HepG2 (cell line): ENCODE measurements around the gene CDKN2AIP. TPM values are rescaled to one million over a fixed set of nuclear protein-coding genes. Genes with fewer than 3 reads are reported as not detected.

Experiments used
- BRD4 ChIP-seq: sonication (generic); formaldehyde crosslinking; IDR thresholded peaks from 2 replicates; pipeline ENCODE4 v1.4.0; 2020; ENCODE audit warnings: missing genetic modification reagents
- CHD4 ChIP-seq: fragments of 200-600 bp; sonication (generic); IDR thresholded peaks from 2 replicates; pipeline ENCODE4 v1.7.0; 2017; ENCODE audit warnings: mild to moderate bottlenecking, low read length, borderline replicate concordance
- FOXM1 ChIP-seq: sonication (generic); formaldehyde crosslinking; IDR thresholded peaks from 2 replicates; pipeline ENCODE4 v1.5.0; 2020; ENCODE audit warnings: missing genetic modification reagents
- JARID2 ChIP-seq: sonication (generic); formaldehyde crosslinking; IDR thresholded peaks from 2 replicates; pipeline ENCODE4 v1.8.1; 2023; ENCODE audit warnings: missing genetic modification reagents, inconsistent platforms; ENCODE audit not compliant: insufficient replicate concordance
- KDM4B ChIP-seq: sonication (generic); formaldehyde crosslinking; IDR thresholded peaks from 2 replicates; pipeline ENCODE4 v1.4.0; 2020; ENCODE audit warnings: missing genetic modification reagents
- MAFK ChIP-seq, 2 experiments: IDR thresholded peaks in 1 of 2; conservative IDR thresholded peaks in 1 of 2; 2 replicates each; pipeline ENCODE4 v1.6.1; 2011; ENCODE audit warnings: improper control_type of control experiment in 2 of 2, low read length in 2 of 2
- MTA1 ChIP-seq: sonication (generic); formaldehyde crosslinking; IDR thresholded peaks from 2 replicates; pipeline ENCODE4 v1.4.0; 2020; ENCODE audit warnings: missing genetic modification reagents, mild to moderate bottlenecking, borderline replicate concordance
- NCOR1 ChIP-seq: fragments of 200-600 bp; sonication (generic); IDR thresholded peaks from 2 replicates; pipeline ENCODE4 v1.7.0; 2017; ENCODE audit warnings: antibody characterized with exemption, low read length, borderline replicate concordance
- NFKB2 ChIP-seq: sonication (generic); formaldehyde crosslinking; IDR thresholded peaks from 2 replicates; pipeline ENCODE4 v1.4.0; 2020; ENCODE audit warnings: missing genetic modification reagents, borderline replicate concordance
- PLRG1 ChIP-seq: fragments of 450-650 bp; conservative IDR thresholded peaks from 2 replicates; pipeline ENCODE4 v1.6.1; 2016
- PRDM4 ChIP-seq: sonication (generic); formaldehyde crosslinking; IDR thresholded peaks from 2 replicates; pipeline ENCODE4 v1.9.0; 2021; ENCODE audit warnings: missing genetic modification reagents, borderline replicate concordance
- RAD21 ChIP-seq: fragments of 450-650 bp; formaldehyde crosslinking; IDR thresholded peaks from 2 replicates; pipeline ENCODE4 v1.5.0; 2020; ENCODE audit warnings: mild to moderate bottlenecking
- RFX1 ChIP-seq: fragments of 450-650 bp; IDR thresholded peaks from 2 replicates; pipeline ENCODE4 v1.6.1; 2017
- SALL2 ChIP-seq: sonication (generic); formaldehyde crosslinking; IDR thresholded peaks from 2 replicates; pipeline ENCODE4 v1.8.1; 2023; ENCODE audit warnings: mild to moderate bottlenecking, missing genetic modification reagents, inconsistent platforms
- STAG1 ChIP-seq: sonication (generic); formaldehyde crosslinking; IDR thresholded peaks from 2 replicates; pipeline ENCODE4 v1.4.0; 2020; ENCODE audit warnings: missing genetic modification reagents
- TERF1 ChIP-seq: sonication (generic); formaldehyde crosslinking; IDR thresholded peaks from 2 replicates; pipeline ENCODE4 v1.8.0; 2022; ENCODE audit warnings: mild to moderate bottlenecking, missing genetic modification reagents, moderate library complexity
- ZMYM2 ChIP-seq: sonication (generic); formaldehyde crosslinking; IDR thresholded peaks from 2 replicates; pipeline ENCODE4 v1.8.0; 2022; ENCODE audit warnings: mild to moderate bottlenecking, missing genetic modification reagents
- ZNF274 ChIP-seq: sonication (generic); formaldehyde crosslinking; IDR thresholded peaks from 2 replicates; pipeline ENCODE4 v1.5.1; 2020; ENCODE audit warnings: mild to moderate bottlenecking, missing genetic modification reagents
- ZNF350 ChIP-seq: sonication (generic); formaldehyde crosslinking; IDR thresholded peaks from 2 replicates; pipeline ENCODE4 v1.4.0; 2020; ENCODE audit warnings: mild to moderate bottlenecking, low read depth, missing genetic modification reagents, borderline replicate concordance
- ZNF616 ChIP-seq: sonication (generic); formaldehyde crosslinking; IDR thresholded peaks from 2 replicates; pipeline ENCODE4 v1.5.0; 2020; ENCODE audit warnings: low read depth, mild to moderate bottlenecking, missing genetic modification reagents
- ZNF850 ChIP-seq: sonication (generic); formaldehyde crosslinking; conservative IDR thresholded peaks from 2 replicates; pipeline ENCODE4 v1.9.0; 2021; ENCODE audit warnings: mild to moderate bottlenecking, missing genetic modification reagents
- polyA plus RNA-seq, 8 experiments: library from polyadenylated mRNA; depleted of rRNA in 3 of 8; stranded (reverse) in 7 of 8; unstranded in 1 of 8; fragments of >200 nt; fragmentation: Illumina TruSeq in 4 of 8; extraction: Trizol in 4 of 8; gene quantifications; 2 replicates each; pipeline versions ENCODE4 v1.2.1 to v1.2.3, GENCODE V29; 2011 to 2016; ENCODE audit warnings: low read depth in 4 of 8, missing spikeins in 1 of 8, mixed read lengths in 1 of 8; ENCODE audit not compliant: insufficient read depth in 1 of 8
- total RNA-seq, 5 experiments: library from RNA; depleted of rRNA; stranded (reverse); fragments of >200 nt; fragmentation: Illumina TruSeq; extraction: Trizol; gene quantifications; 2 replicates each; pipeline ENCODE4 v1.2.3, GENCODE V29; 2016; ENCODE audit warnings: low read depth in 1 of 5

CDKN2AIP gene
- total and polyA plus RNA-seq, 2 of the 13 experiments (the other 11 are each of a cell fraction or from before 2014, with no cell fraction given), result 17.0 to 18.7 TPM

- TF ChIP-seq TERF1 (CRISPR knock-in tag), result no peak; the same call in 1 of the 2 replicates
- TF ChIP-seq MTA1 (CRISPR knock-in tag), result peak; percentile 88
- no peak for TF ChIP-seq PLRG1
- peak; percentile 87 for TF ChIP-seq NCOR1
- TF ChIP-seq MAFK (conservative IDR thresholded peaks at IDR 0.05 in 1 of 2, IDR thresholded peaks at IDR 0.05 in 1 of 2; ENCODE audit: low read length in 2 of 2), result no peak
- no peak for TF ChIP-seq PRDM4 (CRISPR knock-in tag)
- peak; percentile 78; the same call in 1 of the 2 replicates for TF ChIP-seq KDM4B (CRISPR knock-in tag)
- TF ChIP-seq ZMYM2 (CRISPR knock-in tag), result 0 out of 2 replicates have a peak, but pooled peaks have one; percentile 3
- TF ChIP-seq ZNF616, result peak; percentile 67; the same call in 1 of the 2 replicates
- no peak for TF ChIP-seq RFX1
- peak; percentile 56; the same call in 1 of the 2 replicates for TF ChIP-seq ZNF350 (CRISPR knock-in tag)
- TF ChIP-seq ZNF274 (CRISPR knock-in tag), result peak; percentile 69; the same call in 1 of the 2 replicates
- TF ChIP-seq FOXM1 (CRISPR knock-in tag), result no peak; the same call in 1 of the 2 replicates
- no peak for TF ChIP-seq SALL2 (CRISPR knock-in tag)
- no peak for TF ChIP-seq CHD4
- no peak for TF ChIP-seq ZNF850 (CRISPR knock-in tag)
- peak; percentile 41; the same call in 1 of the 2 replicates for TF ChIP-seq NFKB2 (CRISPR knock-in tag)
- peak; percentile 15 for TF ChIP-seq JARID2 (CRISPR knock-in tag)
- peak; percentile 19; the same call in 1 of the 2 replicates for TF ChIP-seq STAG1 (CRISPR knock-in tag)
- TF ChIP-seq BRD4 (CRISPR knock-in tag), result peak; percentile 7; the same call in 1 of the 2 replicates
- no peak; the same call in none of the 2 replicates for TF ChIP-seq RAD21 (CRISPR knock-in tag)
These were observed at the start of gene CDKN2AIP (continued) for GRCh38 chr4:183444214-183445096.
